ENCODE results near the gene KSR2. TPM values are rescaled to one million over a fixed set of nuclear protein-coding genes. Genes with fewer than 3 reads are reported as not detected.

Gene KSR2
- total RNA-seq, 2 experiments from 2014 or later: not detected

DNA sequence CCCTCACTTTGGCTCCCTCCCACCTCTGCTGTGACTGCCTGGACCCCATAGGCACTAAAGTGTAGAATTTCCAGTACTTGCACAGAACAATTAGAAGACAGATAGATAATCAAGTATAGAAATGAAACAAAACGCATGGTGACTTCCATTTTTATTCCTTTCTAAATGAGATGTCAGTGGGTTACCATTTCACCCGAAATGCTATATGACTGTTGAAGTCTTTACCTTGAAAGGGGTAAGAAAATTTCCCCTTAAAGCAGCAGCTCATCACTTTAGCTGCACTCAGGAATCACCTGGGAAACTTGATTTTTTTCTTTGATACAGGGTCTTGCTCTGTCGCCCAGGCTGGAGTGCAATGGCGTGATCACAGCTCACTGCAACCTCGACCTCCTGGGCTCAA lies 12.5 kb upstream of the KSR2 start:
- Mint-ChIP-seq H3K27ac (no peak overlapping the region), H3K4me3 (no peak overlapping the region), H3K36me3 (no peaks in the 10 kb centered on the region), H3K27me3 (peaks cover 14% of the 10 kb centered on the region), H3K9me3 (no peaks in the 10 kb centered on the region), H3K4me1 (no peaks in the 10 kb centered on the region)
- no peak for DNase-seq

DNA sequence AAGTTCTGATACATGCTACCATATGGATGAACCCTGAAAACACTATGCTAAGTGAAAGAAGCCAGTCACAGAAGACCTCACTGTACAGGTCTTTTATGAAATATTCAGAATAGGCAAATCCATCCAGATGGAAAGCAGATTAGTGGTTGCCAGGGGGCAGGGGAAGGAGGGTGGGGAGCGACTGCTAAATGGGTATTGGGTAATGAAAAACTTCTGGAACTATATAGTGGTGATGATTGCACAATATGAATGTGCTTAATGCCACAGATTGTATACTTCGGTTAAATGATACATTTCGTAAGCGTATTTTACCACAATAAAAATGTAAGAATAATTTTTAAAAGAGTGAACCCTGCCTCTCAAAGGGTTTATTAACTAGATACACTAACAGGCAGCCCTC lies 11.8 kb upstream of the KSR2 start:
- Mint-ChIP-seq H3K36me3 (no peaks in the 10 kb centered on the region), H3K27ac (no peak overlapping the region), H3K9me3 (no peaks in the 10 kb centered on the region), H3K4me3 (no peak overlapping the region), H3K4me1 (no peaks in the 10 kb centered on the region), H3K27me3 (peaks cover 14% of the 10 kb centered on the region)
- DNase-seq: no peak

DNA sequence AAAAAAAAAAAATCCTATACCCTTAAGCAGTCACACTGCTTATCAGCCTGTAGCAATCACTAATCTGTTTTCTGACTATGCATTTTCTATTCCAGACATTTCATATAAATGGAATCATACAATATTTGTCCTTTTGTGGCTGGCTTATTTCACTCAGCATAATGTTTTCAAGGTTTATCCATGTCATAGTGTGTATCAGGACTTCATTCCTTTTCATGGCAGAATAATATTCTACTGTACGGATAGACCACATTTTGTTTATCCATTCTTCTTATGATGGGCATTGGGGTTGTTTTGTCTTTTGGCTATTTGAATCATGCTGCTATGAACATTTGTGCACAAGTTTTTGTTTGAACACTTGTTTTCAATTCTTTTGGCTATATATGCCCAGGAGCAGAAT lies 8.6 kb upstream of the KSR2 start:
- H3K9me3 Mint-ChIP-seq: no peaks in the 10 kb centered on the region
- H3K36me3 Mint-ChIP-seq: no peaks in the 10 kb centered on the region
- no peak for DNase-seq
- H3K27me3 Mint-ChIP-seq: peaks cover 27% of the 10 kb centered on the region
- H3K4me3 Mint-ChIP-seq: no peak overlapping the region
- no peaks in the 10 kb centered on the region for H3K4me1 Mint-ChIP-seq
- no peak overlapping the region for H3K27ac Mint-ChIP-seq

DNA sequence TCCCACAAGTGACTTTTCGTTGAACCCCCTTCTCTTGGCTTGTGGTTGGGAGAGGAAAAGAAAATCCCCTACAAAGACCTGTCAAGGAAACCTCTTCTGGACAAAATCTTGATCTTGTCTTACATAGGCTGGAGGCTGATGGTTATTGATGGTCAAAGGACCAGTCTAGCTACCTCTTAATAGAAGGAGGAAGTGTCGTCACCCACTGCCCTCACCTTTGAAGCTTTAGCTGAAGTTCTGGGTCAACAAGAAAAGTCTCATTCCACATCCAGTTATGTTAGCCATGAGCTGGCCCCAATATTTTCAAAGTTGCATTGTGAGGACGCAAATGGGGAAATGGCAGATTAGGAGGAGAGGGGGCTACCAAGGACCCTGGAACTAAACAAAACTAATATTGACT lies 6.2 kb upstream of the KSR2 start:
- H3K9me3 Mint-ChIP-seq: peaks cover 6% of the 10 kb centered on the region
- DNase-seq: no peak
- no peaks in the 10 kb centered on the region for H3K4me1 Mint-ChIP-seq
- H3K4me3 Mint-ChIP-seq: no peak overlapping the region
- peaks cover 45% of the 10 kb centered on the region for H3K27me3 Mint-ChIP-seq
- no peak overlapping the region for H3K27ac Mint-ChIP-seq
- H3K36me3 Mint-ChIP-seq: peaks cover 2% of the 10 kb centered on the region

DNA sequence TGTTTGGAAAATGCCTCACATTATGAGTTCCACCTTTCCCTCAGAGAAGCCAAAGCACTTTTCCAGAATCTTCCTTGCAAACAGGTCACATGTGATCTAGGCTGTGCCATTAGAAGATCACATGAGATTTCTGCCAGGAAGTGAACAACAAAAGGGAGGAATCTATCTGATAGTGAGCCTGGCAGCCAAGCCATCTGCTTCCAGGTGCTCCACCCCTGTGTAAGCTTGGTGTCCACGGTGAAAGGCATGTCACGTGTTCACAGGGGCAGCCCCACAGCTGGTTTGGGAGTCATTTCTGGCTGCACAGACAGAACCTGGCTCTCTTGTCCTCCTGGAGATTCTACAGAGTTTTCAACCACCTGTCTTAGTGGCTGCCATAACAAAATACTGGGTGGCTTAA lies 3.5 kb upstream of the KSR2 start:
- no peak for DNase-seq
- H3K27ac Mint-ChIP-seq: no peak overlapping the region

DNA sequence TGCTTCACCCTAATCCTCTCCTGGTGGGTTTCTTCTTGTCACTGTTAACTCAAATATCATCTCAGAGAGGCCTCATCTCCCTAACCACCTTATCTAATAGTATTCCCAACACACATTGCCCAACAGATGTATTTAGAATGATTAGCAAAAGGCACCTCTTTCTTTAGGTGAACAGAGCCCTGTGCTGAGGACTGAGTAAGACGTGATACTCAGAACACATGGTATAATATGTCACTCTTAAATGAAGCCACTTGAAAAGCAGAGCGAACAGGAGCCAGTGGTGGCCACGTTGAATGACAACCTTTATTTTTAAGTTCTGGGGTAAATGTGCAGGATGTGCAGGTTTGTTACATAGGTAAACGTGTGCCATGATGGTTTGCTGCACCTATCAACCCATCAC lies 1.5 kb upstream of the KSR2 start:
- DNase-seq: no peak
- H3K4me3 Mint-ChIP-seq: no peak overlapping the region
- H3K36me3 Mint-ChIP-seq: peaks cover 2% of the 10 kb centered on the region
- no peak overlapping the region for H3K27ac Mint-ChIP-seq
- H3K4me1 Mint-ChIP-seq: peaks cover 5% of the 10 kb centered on the region
- H3K27me3 Mint-ChIP-seq: peaks cover 79% of the 10 kb centered on the region
- peaks cover 6% of the 10 kb centered on the region for H3K9me3 Mint-ChIP-seq

More for the DNA sequence above, 3.5 kb upstream of the KSR2 start:
- H3K9me3 Mint-ChIP-seq: peaks cover 6% of the 10 kb centered on the region
- peaks cover 60% of the 10 kb centered on the region for H3K27me3 Mint-ChIP-seq
- peaks cover 2% of the 10 kb centered on the region for H3K36me3 Mint-ChIP-seq
- H3K4me1 Mint-ChIP-seq: peaks cover 5% of the 10 kb centered on the region
- H3K4me3 Mint-ChIP-seq: no peak overlapping the region

DNA sequence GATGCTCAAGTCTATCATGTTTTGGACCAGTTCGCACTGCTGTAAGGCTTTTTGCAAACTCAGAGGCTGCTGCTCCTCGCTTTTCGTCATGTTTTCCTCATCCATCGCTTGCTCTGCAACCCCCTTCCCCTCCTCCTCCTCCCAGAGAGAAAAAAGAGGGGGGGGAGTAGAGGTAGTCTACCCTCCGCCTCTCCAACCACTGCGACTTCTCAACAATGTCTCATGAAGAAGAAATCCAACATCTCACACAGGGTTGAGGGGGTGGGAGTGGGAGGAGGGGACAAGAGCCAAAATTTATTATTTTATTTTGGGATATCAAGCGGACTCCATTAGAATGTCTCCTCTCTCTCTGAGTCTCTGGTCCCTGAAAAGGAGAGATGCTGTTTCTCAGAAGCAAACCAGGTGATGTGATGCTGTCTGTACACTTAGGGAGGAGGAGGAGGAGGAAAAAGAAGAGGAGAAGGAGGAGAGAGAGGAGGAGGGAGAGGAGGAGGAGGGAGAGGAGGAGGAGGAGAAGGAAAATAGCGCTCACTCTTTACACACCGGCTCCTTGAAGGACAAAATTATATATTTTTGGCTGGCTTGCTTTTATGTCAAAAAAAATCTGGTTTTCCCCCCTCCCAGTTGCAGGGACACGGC lies 520 bp downstream of the KSR2 start:
- H3K27me3 Mint-ChIP-seq: peaks cover 68% of the 10 kb centered on the region
- peaks cover 5% of the 10 kb centered on the region for H3K4me1 Mint-ChIP-seq
- peaks cover 2% of the 10 kb centered on the region for H3K36me3 Mint-ChIP-seq
- no peak overlapping the region for H3K27ac Mint-ChIP-seq
- DNase-seq: no peak
- H3K4me3 Mint-ChIP-seq: peak overlapping the region; percentile 83
- peaks cover 6% of the 10 kb centered on the region for H3K9me3 Mint-ChIP-seq

DNA sequence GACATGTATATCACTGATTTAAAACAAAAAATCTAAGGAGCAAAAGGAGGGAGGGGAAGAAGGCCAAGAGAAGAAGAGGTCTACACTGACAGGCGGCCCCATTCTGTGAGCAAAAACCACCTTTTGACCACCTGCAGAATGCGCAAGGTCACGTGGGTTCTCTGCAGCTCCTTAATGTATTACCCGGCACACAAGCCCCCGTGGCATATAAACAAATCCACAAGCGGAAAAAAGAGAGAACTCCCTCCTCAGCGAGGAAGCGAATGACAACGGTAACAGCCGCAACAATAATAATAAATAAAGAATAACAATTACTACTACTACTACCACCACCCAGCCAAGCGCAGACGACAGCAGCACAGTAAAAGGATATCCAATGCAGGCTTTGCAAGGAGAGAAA lies 1.3 kb downstream of the KSR2 start:
- H3K9me3 Mint-ChIP-seq: peaks cover 6% of the 10 kb centered on the region
- peaks cover 64% of the 10 kb centered on the region for H3K27me3 Mint-ChIP-seq
- H3K4me1 Mint-ChIP-seq: peaks cover 5% of the 10 kb centered on the region

DNA sequence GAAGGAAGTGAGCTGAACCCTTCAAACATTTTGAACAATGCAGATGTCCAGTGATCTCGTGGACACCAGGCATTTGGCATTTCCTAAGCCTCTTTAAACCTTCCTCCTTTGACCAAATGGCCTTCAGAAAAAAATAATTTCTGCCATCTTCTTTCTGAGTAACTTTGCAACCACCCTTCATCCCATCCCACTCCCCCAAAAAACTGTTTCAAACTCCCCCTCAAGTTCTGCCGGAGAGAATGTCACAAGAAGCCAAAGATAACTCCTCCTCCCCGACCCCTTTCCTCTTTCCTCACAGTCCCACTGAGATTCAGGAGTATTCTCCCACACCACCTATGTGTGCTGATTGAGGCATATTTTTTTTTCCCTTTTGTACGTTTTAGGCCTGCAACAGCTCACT lies 1.7 kb downstream of the KSR2 start:
- Mint-ChIP-seq H3K9me3 (peaks cover 6% of the 10 kb centered on the region), H3K27ac (no peak overlapping the region), H3K4me1 (peaks cover 5% of the 10 kb centered on the region), H3K4me3 (no peak overlapping the region), H3K27me3 (peaks cover 64% of the 10 kb centered on the region), H3K36me3 (peaks cover 2% of the 10 kb centered on the region)
- DNase-seq: no peak

More for the DNA sequence above, 1.3 kb downstream of the KSR2 start:
- no peak overlapping the region for H3K4me3 Mint-ChIP-seq
- DNase-seq: no peak
- no peak overlapping the region for H3K27ac Mint-ChIP-seq
- peaks cover 2% of the 10 kb centered on the region for H3K36me3 Mint-ChIP-seq

DNA sequence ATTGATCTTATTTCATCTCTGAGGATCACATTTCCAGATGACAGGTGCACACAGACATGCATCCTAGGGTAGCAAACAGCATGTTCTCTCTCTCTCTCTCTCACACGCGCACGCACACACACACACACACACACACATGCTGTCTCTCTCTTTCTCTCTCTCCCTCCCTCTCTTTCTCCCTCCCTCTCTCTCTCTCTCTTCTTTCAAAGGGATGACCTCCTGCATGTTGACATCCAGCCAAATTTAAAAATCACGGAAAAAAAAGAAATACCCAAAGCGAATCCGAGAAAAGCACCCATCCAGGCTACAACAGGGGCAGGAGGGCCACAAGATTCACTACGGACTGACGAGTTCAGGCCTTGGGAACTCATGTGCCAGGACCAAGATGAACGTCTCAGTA lies 2.3 kb downstream of the KSR2 start:
- Mint-ChIP-seq H3K27me3 (peaks cover 61% of the 10 kb centered on the region), H3K27ac (no peak overlapping the region), H3K36me3 (peaks cover 2% of the 10 kb centered on the region), H3K4me3 (no peak overlapping the region), H3K9me3 (peaks cover 4% of the 10 kb centered on the region), H3K4me1 (peaks cover 5% of the 10 kb centered on the region)
- DNase-seq: no peak

DNA sequence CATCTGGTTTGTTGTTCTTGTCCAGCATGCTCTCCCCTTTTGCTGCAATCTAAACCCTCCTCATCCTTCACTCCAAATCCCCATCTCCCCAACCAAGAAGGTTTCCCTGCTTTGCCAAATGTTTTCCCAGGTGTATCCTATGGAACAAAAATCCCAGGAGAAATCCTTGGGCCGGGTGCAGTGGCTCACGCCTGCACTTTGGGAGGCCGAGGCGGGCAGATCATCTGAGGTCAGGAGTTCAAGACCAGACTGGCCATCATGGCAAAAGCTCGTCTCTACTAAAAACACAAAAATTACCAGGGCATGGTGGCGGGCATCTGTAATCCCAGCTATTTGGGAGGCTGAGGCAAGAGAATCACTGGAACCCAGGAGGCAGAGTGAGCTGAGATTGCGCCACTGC lies 5.0 kb downstream of the KSR2 start:
- DNase-seq: no peak
- H3K27me3 Mint-ChIP-seq: peaks cover 42% of the 10 kb centered on the region
- H3K4me1 Mint-ChIP-seq: peaks cover 2% of the 10 kb centered on the region
- H3K9me3 Mint-ChIP-seq: no peaks in the 10 kb centered on the region
- H3K27ac Mint-ChIP-seq: no peak overlapping the region
- H3K36me3 Mint-ChIP-seq: no peaks in the 10 kb centered on the region
- no peak overlapping the region for H3K4me3 Mint-ChIP-seq

DNA sequence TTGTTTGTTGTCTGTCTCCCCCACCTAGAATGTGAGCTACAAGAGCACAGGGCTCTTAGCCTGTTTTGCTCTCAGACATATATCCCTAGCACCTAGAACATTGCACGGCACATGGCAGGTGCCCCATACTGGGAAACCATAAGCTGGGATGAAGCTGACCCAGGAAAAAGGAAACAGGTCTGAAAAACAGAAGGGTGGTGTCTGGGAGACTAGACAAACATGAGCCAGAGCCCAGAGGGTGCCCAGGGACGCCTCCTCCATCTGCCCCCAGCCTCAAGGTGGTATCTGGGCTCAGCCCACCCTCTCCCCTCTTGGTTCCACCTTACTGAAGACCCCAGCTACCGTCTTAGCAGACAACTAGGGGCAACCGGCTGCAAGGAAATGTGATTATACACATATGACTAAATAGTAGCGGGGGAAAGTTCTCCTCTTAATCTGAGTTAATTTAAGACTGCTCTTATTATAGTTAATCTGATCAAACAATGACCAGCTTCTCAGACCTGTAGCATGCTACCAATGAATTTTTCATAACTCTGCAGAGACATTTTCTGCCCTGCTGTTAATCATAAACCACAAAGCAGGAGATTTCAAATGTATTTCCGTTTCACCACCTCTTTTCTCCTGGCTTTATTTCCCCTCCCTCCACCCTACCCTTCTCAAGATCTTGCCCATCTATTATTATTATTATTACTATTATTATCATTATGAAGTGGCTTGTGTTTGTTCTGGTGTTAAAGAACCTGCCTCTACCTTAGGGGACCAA lies 31.9 kb downstream of the KSR2 start:
- Mint-ChIP-seq H3K4me1 (no peaks in the 10 kb centered on the region), H3K9me3 (no peaks in the 10 kb centered on the region), H3K36me3 (no peaks in the 10 kb centered on the region), H3K27ac (no peak overlapping the region), H3K4me3 (no peak overlapping the region), H3K27me3 (peaks cover 16% of the 10 kb centered on the region)
- DNase-seq: no peak

DNA sequence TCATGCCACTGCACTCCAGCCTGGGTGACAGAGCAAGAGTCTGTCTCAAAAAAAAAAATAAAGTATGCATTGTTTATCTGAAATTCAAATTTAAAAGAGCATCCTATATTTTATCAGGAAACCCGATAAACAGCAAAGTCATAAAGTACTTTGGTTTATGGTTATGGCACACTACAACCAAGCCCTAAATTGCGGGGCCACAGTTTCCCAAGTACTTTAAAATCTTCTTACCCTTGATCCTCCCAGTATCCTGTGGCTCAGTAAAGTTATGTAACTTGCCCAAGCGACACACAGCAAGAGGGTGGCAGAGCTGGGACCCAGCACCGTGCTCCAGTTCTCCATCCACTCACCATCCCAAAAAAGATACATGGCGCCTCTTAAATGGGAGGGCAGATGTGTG lies 35.2 kb downstream of the KSR2 start:
- peaks cover 5% of the 10 kb centered on the region for H3K27me3 Mint-ChIP-seq
- no peak overlapping the region for H3K4me3 Mint-ChIP-seq
- H3K9me3 Mint-ChIP-seq: no peaks in the 10 kb centered on the region
- no peak overlapping the region for H3K27ac Mint-ChIP-seq
- DNase-seq: no peak
- H3K36me3 Mint-ChIP-seq: no peaks in the 10 kb centered on the region
- no peaks in the 10 kb centered on the region for H3K4me1 Mint-ChIP-seq

DNA sequence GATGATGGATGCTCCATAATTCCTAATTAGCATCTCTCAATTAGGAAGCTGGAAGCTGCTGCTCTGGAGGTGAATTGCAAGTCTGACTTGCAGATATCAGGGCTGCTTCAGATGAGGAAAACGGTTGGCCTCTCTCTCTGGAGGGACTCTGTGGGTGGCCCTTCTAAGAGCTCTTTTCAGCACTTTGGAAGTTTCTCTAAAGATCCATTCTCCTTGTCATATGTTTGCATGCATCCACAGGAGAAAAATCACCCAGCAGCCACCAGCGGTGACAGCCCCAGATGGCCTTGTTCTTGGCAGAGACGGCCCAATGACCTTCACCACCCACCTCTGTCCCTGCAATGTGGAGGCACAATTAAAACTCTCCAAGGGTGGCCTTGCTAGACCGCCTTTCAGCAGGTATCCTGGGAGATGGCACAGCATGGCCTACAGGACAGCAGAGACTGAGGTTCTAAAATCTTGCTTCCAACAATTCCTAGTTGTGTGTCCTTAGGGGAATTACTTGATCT lies 42.3 kb downstream of the KSR2 start:
- Mint-ChIP-seq H3K27ac (no peak overlapping the region), H3K36me3 (no peaks in the 10 kb centered on the region), H3K4me3 (no peak overlapping the region), H3K4me1 (no peaks in the 10 kb centered on the region), H3K9me3 (no peaks in the 10 kb centered on the region), H3K27me3 (peaks cover 4% of the 10 kb centered on the region)
- DNase-seq: no peak

DNA sequence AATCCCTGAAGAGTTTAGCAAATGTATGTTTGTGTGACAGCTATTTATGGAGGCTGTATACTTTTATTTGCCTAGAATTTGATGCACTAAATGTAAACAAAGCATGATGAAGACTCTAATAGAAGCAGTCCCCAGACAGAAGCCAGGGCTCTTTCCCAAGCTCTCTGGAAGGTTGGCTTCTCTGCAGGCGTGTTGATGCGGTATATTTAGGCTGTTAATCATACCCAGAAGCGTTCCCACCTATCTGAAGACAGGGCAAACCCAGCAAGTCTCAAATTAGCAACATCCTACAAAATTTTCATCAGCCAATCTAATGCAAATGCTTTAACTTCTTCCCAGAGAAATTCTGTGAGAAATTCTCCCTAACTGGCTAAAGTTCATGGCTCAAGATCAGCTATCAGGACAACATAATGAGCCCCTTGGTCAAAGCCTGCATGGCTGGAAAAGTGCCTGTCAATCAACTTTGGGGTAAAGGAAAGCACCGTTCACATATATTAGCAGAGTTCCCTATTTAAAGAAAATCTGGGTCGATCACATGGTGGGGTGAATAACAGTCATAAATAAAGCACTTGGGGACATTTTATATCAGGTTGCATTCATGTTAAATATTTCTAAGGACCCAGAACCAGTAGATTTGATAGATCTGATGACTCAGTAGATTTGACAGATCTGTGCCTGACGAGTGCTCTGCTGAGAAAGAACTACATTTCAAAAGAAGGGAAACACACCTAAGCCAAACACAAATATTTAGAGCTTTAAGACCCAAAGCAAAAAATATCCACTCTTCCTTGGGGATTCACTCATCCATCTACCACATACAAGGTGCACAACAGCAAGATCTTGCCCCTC lies 46.6 kb downstream of the KSR2 start:
- Mint-ChIP-seq H3K36me3 (no peaks in the 10 kb centered on the region), H3K27ac (no peak overlapping the region), H3K4me1 (no peaks in the 10 kb centered on the region), H3K9me3 (no peaks in the 10 kb centered on the region), H3K27me3 (peaks cover 9% of the 10 kb centered on the region), H3K4me3 (no peak overlapping the region)
- DNase-seq: no peak

Data from activated naive CD8-positive, alpha-beta T cell treated with anti-CD3 and anti-CD28 coated beads for 36 hours (primary cell).